K562 (cell line): Measurements from ENCODE around the gene RPS23. TPM values are rescaled to one million over a fixed set of nuclear protein-coding genes. Genes with fewer than 3 reads are reported as not detected.

Source experiments
- ATAC-seq: fragments of 200-7000 bp; cut with Tn5 transposase; 3 replicates; pipeline ENCODE4 v1.9.1; 2020; ENCODE audit warnings: moderate library complexity
- BruUV-seq: library from RNA; stranded (reverse); fragments of 400-500 nt; replicated peaks from 2 replicates; lab custom pipeline; 2021; lab: Mats Ljungman, UMichigan
- CTCF ChIA-PET: fragments of 300-600 bp; formaldehyde crosslinking; extraction: SDS; loops from one replicate; lab custom pipeline; 2021; ENCODE audit warnings: low intra/inter-chr PET ratio; lab: Yijun Ruan, JAX
- POLR2A ChIA-PET: fragments of 300-600, 350-650 bp; sonication (Branson Sonifier 250); formaldehyde crosslinking; extraction: SDS; loops from one replicate; lab custom pipeline; 2021; ENCODE audit warnings: antibody characterized with exemption, inconsistent platforms; lab: Yijun Ruan, JAX
- DNase-seq, 4 experiments: peaks; one replicate each; pipeline versions ENCODE4 v3.0.0 to v3.0.0-alpha.2; 2011 to 2018; ENCODE audit warnings: low spot score in 3 of 4, mixed read lengths in 3 of 4; ENCODE audit errors: extremely low read depth in 1 of 4
- FAIRE-seq: peaks from 2 replicates; lab custom pipeline; 2011; peaks lifted over from hg19 to GRCh38; lab: Jason Lieb, UNC
- H2AFZ ChIP-seq: 2 replicates; pipeline ENCODE4 v1.6.0; 2011; ENCODE audit warnings: low read depth, low read length, control low read depth, inconsistent platforms
- H3K27ac ChIP-seq: fragments of 200-600 bp; 3 replicates; pipeline ENCODE4 v1.8.0; 2011; ENCODE audit warnings: low read depth, mild to moderate bottlenecking, control low read depth, inconsistent platforms, low read length, moderate library complexity, mixed read lengths; ENCODE audit errors: extremely low read depth
- H3K27me3 ChIP-seq, 2 experiments: fragments of 300-600 bp in 1 of 2; 2 replicates in 1 of 2; 3 replicates in 1 of 2; pipeline versions ENCODE4 v1.6.0 to v1.8.0; 2011; ENCODE audit warnings: inconsistent platforms in 2 of 2, low read length in 2 of 2, mild to moderate bottlenecking in 1 of 2, mixed read lengths in 1 of 2, moderate library complexity in 1 of 2; ENCODE audit not compliant: control insufficient read depth in 2 of 2, insufficient read depth in 2 of 2
- H3K36me3 ChIP-seq: fragments of 300-600 bp; 3 replicates; pipeline ENCODE4 v1.8.0; 2011; ENCODE audit warnings: mild to moderate bottlenecking, low read length, inconsistent platforms; ENCODE audit not compliant: control insufficient read depth, insufficient read depth
- H3K4me1 ChIP-seq, 2 experiments: fragments of 200-600 bp in 1 of 2; replicated peaks in 1 of 2; 2 replicates in 1 of 2; 3 replicates in 1 of 2; pipeline versions ENCODE4 v1.5.1 to v1.8.0; 2011; ENCODE audit warnings: inconsistent platforms in 2 of 2, low read length in 2 of 2, mild to moderate bottlenecking in 1 of 2, mixed read lengths in 1 of 2, moderate library complexity in 1 of 2; ENCODE audit not compliant: control insufficient read depth in 2 of 2, insufficient read depth in 2 of 2
- H3K4me2 ChIP-seq: 2 replicates; pipeline ENCODE4 v1.6.1; 2011; ENCODE audit warnings: low read length, control low read depth, inconsistent platforms, mixed read lengths; ENCODE audit not compliant: insufficient read depth
- H3K4me3 ChIP-seq: fragments of 200-600 bp; sonication (generic), shearing (Covaris generic); 2 replicates; pipeline ENCODE4 v1.5.1; 2016; ENCODE audit warnings: control low read depth, inconsistent platforms
- H3K79me2 ChIP-seq: fragments of 200-600 bp; 3 replicates; pipeline ENCODE4 v1.8.0; 2011; ENCODE audit warnings: low read length, inconsistent platforms; ENCODE audit not compliant: control insufficient read depth, insufficient read depth
- H3K9ac ChIP-seq, 2 experiments: 2 replicates each; pipeline versions ENCODE4 v1.6.0 to v1.6.1; 2011; ENCODE audit warnings: low read depth in 2 of 2, low read length in 2 of 2, control low read depth in 1 of 2, inconsistent platforms in 1 of 2, mild to moderate bottlenecking in 1 of 2, mixed read lengths in 1 of 2; ENCODE audit not compliant: insufficient read depth in 1 of 2
- H3K9me1 ChIP-seq: one replicate; pipeline ENCODE4 v1.6.0; 2011; ENCODE audit warnings: inconsistent platforms, mild to moderate bottlenecking, low read length, moderate library complexity; ENCODE audit not compliant: control insufficient read depth, insufficient read depth
- H3K9me3 ChIP-seq: replicated peaks from 2 replicates; pipeline ENCODE4 v1.5.1; 2011; ENCODE audit warnings: low read depth, low read length, inconsistent platforms; ENCODE audit not compliant: control insufficient read depth, insufficient read depth
- H4K20me1 ChIP-seq: replicated peaks from 2 replicates; pipeline ENCODE4 v1.6.1; 2011; ENCODE audit warnings: low read length, inconsistent platforms, mixed read lengths; ENCODE audit not compliant: control insufficient read depth, insufficient read depth
- ADNP ChIP-seq: fragments of 200-800 bp; sonication (Bioruptor generic); IDR thresholded peaks from 2 replicates; pipeline ENCODE4 v1.6.1; 2016; ENCODE audit warnings: missing genetic modification characterization, missing compliant biosample characterization
- ARID3B ChIP-seq: fragments of 250-450 bp; sonication (Bioruptor Pico); IDR thresholded peaks from 2 replicates; pipeline ENCODE4 v1.4.0; 2020; ENCODE audit warnings: borderline replicate concordance
- BRD9 ChIP-seq: fragments of 450-650 bp; IDR thresholded peaks from 2 replicates; pipeline ENCODE4 v1.6.1; 2018; ENCODE audit warnings: low read depth; ENCODE audit not compliant: partially characterized antibody
- E2F6 ChIP-seq, 2 experiments: IDR thresholded peaks; 2 replicates each; pipeline ENCODE4 v1.6.1; 2011; ENCODE audit warnings: borderline replicate concordance in 1 of 2, control low read depth in 1 of 2, low read depth in 1 of 2, low read length in 1 of 2, mild to moderate bottlenecking in 1 of 2, mixed read lengths in 1 of 2, moderate library complexity in 1 of 2; ENCODE audit not compliant: insufficient read depth in 1 of 2, insufficient read length in 1 of 2, poor library complexity in 1 of 2, severe bottlenecking in 1 of 2; ENCODE audit errors: extremely low read depth in 1 of 2
- ESRRB ChIP-seq: fragments of 250-450 bp; sonication (Bioruptor Pico); IDR thresholded peaks from 2 replicates; pipeline ENCODE4 v1.5.0; 2020; ENCODE audit warnings: mild to moderate bottlenecking, moderate library complexity, borderline replicate concordance
- MAFK ChIP-seq: IDR thresholded peaks from 2 replicates; pipeline ENCODE4 v1.6.1; 2011; ENCODE audit warnings: low read length, improper control_type of control experiment
- MTA2 ChIP-seq: fragments of 450-650 bp; IDR thresholded peaks from 2 replicates; pipeline ENCODE4 v1.6.1; 2016; ENCODE audit warnings: low read depth
- NCOA6 ChIP-seq: fragments of 450-650 bp; IDR thresholded peaks from 2 replicates; pipeline ENCODE4 v1.6.1; 2017; ENCODE audit warnings: mild to moderate bottlenecking
- NR1H2 ChIP-seq: sonication (generic); formaldehyde crosslinking; IDR thresholded peaks from 2 replicates; pipeline ENCODE4 v1.4.0; 2020; ENCODE audit warnings: mild to moderate bottlenecking, missing genetic modification reagents
- RBBP5 ChIP-seq: fragments of 200-600 bp; sonication (generic); IDR thresholded peaks from 2 replicates; pipeline ENCODE4 v1.6.1; 2012; ENCODE audit warnings: borderline replicate concordance, mild to moderate bottlenecking, low read length, control low read depth, inconsistent platforms; ENCODE audit not compliant: insufficient read depth, poor library complexity, severe bottlenecking
- STAT5A ChIP-seq: IDR thresholded peaks from 2 replicates; pipeline ENCODE4 v1.6.1; 2012; ENCODE audit warnings: low read length, inconsistent platforms, borderline replicate concordance
- ZFX ChIP-seq: sonication (generic); formaldehyde crosslinking; IDR thresholded peaks from 2 replicates; pipeline ENCODE4 v1.8.0; 2022; ENCODE audit warnings: mild to moderate bottlenecking, missing genetic modification reagents, moderate library complexity
- ZNF175 ChIP-seq: fragments of 200-800 bp; sonication (Bioruptor generic); IDR thresholded peaks from 2 replicates; pipeline ENCODE4 v1.6.1; 2016; ENCODE audit warnings: low read depth, mild to moderate bottlenecking, missing genetic modification characterization, missing compliant biosample characterization
- WGBS: fragments of 100-300 bp; shearing (Covaris generic); methylation state at CpG from one replicate; pipeline ENCODE4 v1.1.6; 2016; ENCODE audit warnings: low coverage, mixed read lengths; ENCODE audit not compliant: insufficient coverage; ENCODE audit errors: missing lambda C conversion rate; 5-methylcytosine and 5-hydroxymethylcytosine counted together
- in situ Hi-C: fragments of 300-500 bp; cut with MboI; formaldehyde crosslinking; loops from 4 replicates; pipeline ENCODE4 v1.15.0; 2018; ENCODE audit warnings: inconsistent platforms, mixed read lengths
- intact Hi-C: fragments of 100-400 bp; cut with micrococcal nuclease; formaldehyde crosslinking; loops from 2 replicates; pipeline ENCODE4 v1.14.2; 2022
- polyA plus RNA-seq, 8 experiments: library from polyadenylated mRNA; depleted of rRNA in 4 of 8; stranded (reverse) in 5 of 8; unstranded in 3 of 8; fragments of >200 nt; fragmentation: Nextera tagmentation in 2 of 8; fragmentation: Illumina TruSeq in 1 of 8; extraction: Ambion mirVana in 2 of 8; extraction: Trizol in 1 of 8; gene quantifications; 2 replicates each; pipeline versions ENCODE4 v1.2.1 to v1.2.3, GENCODE V29; 2011 to 2014; ENCODE audit warnings: inconsistent platforms in 1 of 8, missing spikeins in 1 of 8
- total RNA-seq, 7 experiments: library from RNA; depleted of rRNA in 6 of 7; stranded (reverse); fragments of >200 nt in 6 of 7; fragmentation: Illumina TruSeq in 2 of 7; extraction: Trizol in 2 of 7; gene quantifications; 2 replicates each; pipeline versions ENCODE4 v1.2.1 to v1.2.3, GENCODE V29; 2011 to 2021; ENCODE audit warnings: low replicate concordance in 1 of 7

The RPS23 gene
- total and polyA plus RNA-seq, 9 of the 15 experiments (the other 6 are each of a cell fraction or from before 2014, with no cell fraction given), result 3,252 to 10,689 (median 6,302) TPM

GRCh38 chr5:82307451-82307850 lies 29.3 kb upstream of the RPS23 start:
- 29% methylated on average over 3 of the region's 3 CpGs for WGBS
- Histone ChIP-seq H3K36me3 (no peaks in the 10 kb centered on the region), H3K4me3 (no peak overlapping the region), H3K79me2 (no peaks in the 10 kb centered on the region), H2AFZ (no peak overlapping the region), H3K27ac (no peak overlapping the region), H3K27me3 (no peaks in the 10 kb centered on the region), H3K9me3 (no peaks in the 10 kb centered on the region), H3K4me2 (no peak overlapping the region), H3K9ac (no peak overlapping the region), H4K20me1 (no peaks in the 10 kb centered on the region), H3K4me1 (peaks cover 0 to under 1% of the 10 kb centered on the region in 2 experiments; a peak in 1 of 5 replicates), H3K9me1 (no peaks in the 10 kb centered on the region)
- POLR2A ChIA-PET, result interaction anchor here (0.6 to 1.0 kb wide), 3 partner anchors 14 to 50 kb away, joined by 3 to 4 read pairs (median 3); no protein-coding TSS in a partner anchor
- in situ Hi-C loops, result no loop called here
- ATAC-seq (no peak), DNase-seq (no peak), FAIRE-seq (no peak)
- CTCF ChIA-PET, result no interaction called here
- TF ChIP-seq ESRRB (CRISPR knock-in tag) (no peak), E2F6 (IDR thresholded peaks at IDR 0.05; ENCODE audit: borderline replicate concordance in 1 of 2, extremely low read depth in 1 of 2, insufficient read depth in 1 of 2, insufficient read length in 1 of 2, low read depth in 1 of 2, low read length in 1 of 2, poor library complexity in 1 of 2, severe bottlenecking in 1 of 2) (no peak), BRD9 (no peak), ZNF175 (CRISPR knock-in tag) (no peak), MTA2 (no peak), NCOA6 (no peak), NR1H2 (no peak), STAT5A (no peak), ZFX (CRISPR knock-in tag) (no peak), MAFK (no peak), ARID3B (no peak), ADNP (no peak), RBBP5 (no peak)
- no TSS peak for BruUV-seq
- intact Hi-C loops, result no loop called here
